ENCODE results near the gene FTO. TPM values are rescaled to one million over a fixed set of nuclear protein-coding genes. Genes with fewer than 3 reads are reported as not detected.
"Not testable (repeated sequence)": the region's sequence is repeated elsewhere in the genome, so short reads cannot be mapped to it uniquely, and the experiment has no call there.

The FTO gene
- total RNA-seq, 2 experiments from 2014 or later = 48.6 to 53.2 TPM

GRCh38 chr16:53840456-53840855 lies 136.5 kb downstream of the FTO start:
- ATAC-seq = no peak
- Mint-ChIP-seq H3K4me1 (ENCODE audit: low read depth) (peaks cover 5% of the 10 kb centered on the region), H3K36me3 (ENCODE audit: low read depth) (peaks cover 14% of the 10 kb centered on the region), H3K27me3 (no peaks in the 10 kb centered on the region), H3K9me3 (no peaks in the 10 kb centered on the region), H3K27ac (no peak overlapping the region), H3K4me3 (no peak overlapping the region)
- no peak for DNase-seq
- intact Hi-C loops (cut with micrococcal nuclease) = no loop called here
- TF ChIP-seq, protein P1, sequence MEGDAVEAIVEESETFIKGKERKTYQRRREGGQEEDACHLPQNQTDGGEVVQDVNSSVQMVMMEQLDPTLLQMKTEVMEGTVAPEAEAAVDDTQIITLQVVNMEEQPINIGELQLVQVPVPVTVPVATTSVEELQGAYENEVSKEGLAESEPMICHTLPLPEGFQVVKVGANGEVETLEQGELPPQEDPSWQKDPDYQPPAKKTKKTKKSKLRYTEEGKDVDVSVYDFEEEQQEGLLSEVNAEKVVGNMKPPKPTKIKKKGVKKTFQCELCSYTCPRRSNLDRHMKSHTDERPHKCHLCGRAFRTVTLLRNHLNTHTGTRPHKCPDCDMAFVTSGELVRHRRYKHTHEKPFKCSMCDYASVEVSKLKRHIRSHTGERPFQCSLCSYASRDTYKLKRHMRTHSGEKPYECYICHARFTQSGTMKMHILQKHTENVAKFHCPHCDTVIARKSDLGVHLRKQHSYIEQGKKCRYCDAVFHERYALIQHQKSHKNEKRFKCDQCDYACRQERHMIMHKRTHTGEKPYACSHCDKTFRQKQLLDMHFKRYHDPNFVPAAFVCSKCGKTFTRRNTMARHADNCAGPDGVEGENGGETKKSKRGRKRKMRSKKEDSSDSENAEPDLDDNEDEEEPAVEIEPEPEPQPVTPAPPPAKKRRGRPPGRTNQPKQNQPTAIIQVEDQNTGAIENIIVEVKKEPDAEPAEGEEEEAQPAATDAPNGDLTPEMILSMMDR (IDR thresholded peaks at IDR 0.05) = no peak
- ChIA-PET CTCF (no interaction called here), POLR2A (no interaction called here)

- peaks cover 17% of the 10 kb centered on the region for H3K36me3 Mint-ChIP-seq (ENCODE audit: low read depth)
- ATAC-seq (no peak), DNase-seq (no peak)
- no peak overlapping the region for H3K4me3 Mint-ChIP-seq
- H3K27me3 Mint-ChIP-seq = no peaks in the 10 kb centered on the region
- no peak overlapping the region for H3K27ac Mint-ChIP-seq
- intact Hi-C loops (cut with micrococcal nuclease) = no loop called here
- TF ChIP-seq, protein P1 (IDR thresholded peaks at IDR 0.05) = no peak
- ChIA-PET CTCF (no interaction called here), POLR2A (no interaction called here)
- no peaks in the 10 kb centered on the region for H3K9me3 Mint-ChIP-seq
- peaks cover 2% of the 10 kb centered on the region for H3K4me1 Mint-ChIP-seq (ENCODE audit: low read depth)
These were observed 137.9 kb downstream of the FTO start for GRCh38 chr16:53841884-53842283.

GRCh38 chr16:53843084-53843483 lies 139.1 kb downstream of the FTO start:
- intact Hi-C loops (cut with micrococcal nuclease) = no loop called here
- Mint-ChIP-seq H3K36me3 (ENCODE audit: low read depth) (peaks cover 15% of the 10 kb centered on the region), H3K4me1 (ENCODE audit: low read depth) (peaks cover 2% of the 10 kb centered on the region), H3K27me3 (no peaks in the 10 kb centered on the region), H3K27ac (no peak overlapping the region), H3K4me3 (no peak overlapping the region), H3K9me3 (no peaks in the 10 kb centered on the region)
- ATAC-seq (no peak), DNase-seq (no peak)
- TF ChIP-seq, protein P1 (IDR thresholded peaks at IDR 0.05) = no peak
- ChIA-PET POLR2A (no interaction called here), CTCF (no interaction called here)

GRCh38 chr16:53844804-53845203 lies 140.8 kb downstream of the FTO start:
- no peak overlapping the region for H3K27ac Mint-ChIP-seq
- H3K4me3 Mint-ChIP-seq = no peak overlapping the region
- ChIA-PET POLR2A (no interaction called here), CTCF (no interaction called here)
- TF ChIP-seq, protein P1 (IDR thresholded peaks at IDR 0.05) = no peak
- H3K36me3 Mint-ChIP-seq (ENCODE audit: low read depth) = peaks cover 14% of the 10 kb centered on the region
- intact Hi-C loops (cut with micrococcal nuclease) = no loop called here
- no peaks in the 10 kb centered on the region for H3K9me3 Mint-ChIP-seq
- no peaks in the 10 kb centered on the region for H3K27me3 Mint-ChIP-seq
- no peak for DNase-seq
- H3K4me1 Mint-ChIP-seq (ENCODE audit: low read depth) = peaks cover 6% of the 10 kb centered on the region
- no peak for ATAC-seq

- POLR2A ChIA-PET, ATAC-seq: not testable (repeated sequence)
These were observed 142.6 kb downstream of the FTO start for GRCh38 chr16:53846549-53846948.

GRCh38 chr16:53846971-53847370 lies 143.0 kb downstream of the FTO start:
- Mint-ChIP-seq H3K9me3 (no peaks in the 10 kb centered on the region), H3K4me1 (ENCODE audit: low read depth) (peaks cover 8% of the 10 kb centered on the region), H3K4me3 (no peak overlapping the region), H3K27me3 (no peaks in the 10 kb centered on the region), H3K27ac (no peak overlapping the region), H3K36me3 (ENCODE audit: low read depth) (peaks cover 14% of the 10 kb centered on the region)
- ChIA-PET POLR2A (no interaction called here), CTCF (no interaction called here)
- TF ChIP-seq, protein P1 (IDR thresholded peaks at IDR 0.05) = no peak
- no peak for ATAC-seq
- DNase-seq = no peak
- intact Hi-C loops (cut with micrococcal nuclease) = no loop called here

More at GRCh38 chr16:53846549-53846948, 142.6 kb downstream of the FTO start:
- DNase-seq; CTCF ChIA-PET; H3K27me3 Mint-ChIP-seq; H3K4me3 Mint-ChIP-seq; H3K9me3 Mint-ChIP-seq; intact Hi-C loops (cut with micrococcal nuclease); H3K27ac Mint-ChIP-seq; H3K4me1 Mint-ChIP-seq (ENCODE audit: low read depth): not testable (repeated sequence)
- H3K36me3 Mint-ChIP-seq (ENCODE audit: low read depth) = peaks cover 14% of the 10 kb centered on the region

All from activated CD8-positive, alpha-beta T cell treated with anti-CD3 and anti-CD28 coated beads for 36 hours (primary cell).